ENCODE results near the gene NELFA.

NELFA gene

DNA sequence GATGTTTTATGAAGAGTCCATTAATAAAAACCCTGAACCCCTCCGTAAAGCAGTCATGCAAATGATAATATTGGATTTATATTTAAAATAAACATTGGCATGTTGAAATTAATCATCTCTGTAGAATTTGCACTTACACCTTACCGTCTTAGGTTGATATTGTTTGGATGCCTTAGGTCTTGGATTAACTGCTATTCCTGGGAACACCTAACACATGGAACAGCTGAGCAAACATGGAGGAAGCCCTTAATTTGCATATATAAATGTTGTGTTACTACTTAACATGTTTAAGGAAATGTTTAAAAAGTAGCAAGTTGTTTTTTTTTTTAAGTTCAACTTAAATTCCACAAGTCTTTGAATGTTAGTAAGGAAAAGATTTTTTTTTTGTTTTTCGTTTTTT, 75.1 kb downstream of the NELFA start:
- Histone ChIP-seq H3K27ac (ENCODE audit: low read length) (no peak overlapping the region), H3K36me3 (ENCODE audit: control insufficient read depth, low read depth, low read length) (peaks cover 48% of the 10 kb centered on the region), H3K9ac (ENCODE audit: low read length) (no peak overlapping the region), H3K4me1 (ENCODE audit: control insufficient read depth, low read depth, low read length) (no peaks in the 10 kb centered on the region), H3K9me3 (ENCODE audit: control insufficient read depth, low read depth, low read length) (no peaks in the 10 kb centered on the region), H3K4me3 (ENCODE audit: low read length) (no peak overlapping the region), H3K27me3 (ENCODE audit: control insufficient read depth, insufficient read depth, low read length) (no peaks in the 10 kb centered on the region)

DNA sequence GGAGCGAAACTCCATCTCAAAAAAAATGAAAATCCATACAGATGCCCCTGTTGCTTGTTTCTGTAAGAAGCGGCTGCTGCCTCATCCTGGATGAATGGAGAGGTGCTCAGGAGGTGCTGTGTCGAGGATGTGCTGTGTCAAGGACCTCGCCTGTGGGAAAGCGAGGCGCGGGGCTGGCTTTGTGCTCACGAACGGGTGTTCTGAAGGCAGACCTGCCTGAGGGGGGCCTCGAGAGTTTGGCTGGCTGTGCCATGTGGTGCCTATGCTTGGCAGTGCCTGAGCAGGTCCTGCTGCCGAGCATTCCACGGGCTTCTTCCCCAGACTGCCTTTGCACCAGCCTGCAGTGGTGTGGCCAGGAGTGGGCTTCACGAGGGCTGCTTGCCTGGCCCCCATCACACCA, 76.0 kb downstream of the NELFA start:
- Histone ChIP-seq H3K4me1 (ENCODE audit: control insufficient read depth, low read depth, low read length) (no peaks in the 10 kb centered on the region), H3K9me3 (ENCODE audit: control insufficient read depth, low read depth, low read length) (no peaks in the 10 kb centered on the region), H3K4me3 (ENCODE audit: low read length) (no peak overlapping the region), H3K9ac (ENCODE audit: low read length) (no peak overlapping the region), H3K27ac (ENCODE audit: low read length) (no peak overlapping the region), H3K36me3 (ENCODE audit: control insufficient read depth, low read depth, low read length) (peaks cover 48% of the 10 kb centered on the region), H3K27me3 (ENCODE audit: control insufficient read depth, insufficient read depth, low read length) (no peaks in the 10 kb centered on the region)
